Osteocyte (in vitro differentiated cells): Measurements from ENCODE around the gene TRIM69. TPM values are rescaled to one million over a fixed set of nuclear protein-coding genes. Genes with fewer than 3 reads are reported as not detected.

Source experiments
- DNase-seq: peaks from one replicate; pipeline ENCODE4 v3.0.0; 2021; ENCODE audit warnings: mixed read lengths; ENCODE audit not compliant: unreplicated experiment; ENCODE audit errors: extremely low spot score
- H3K27ac Mint-ChIP-seq: one replicate; pipeline ENCODE4 v1.8.0; 2021; ENCODE audit warnings: mild to moderate bottlenecking, mixed read lengths; ENCODE audit not compliant: unreplicated experiment
- H3K27me3 Mint-ChIP-seq: one replicate; pipeline ENCODE4 v1.8.0; 2021; ENCODE audit warnings: mixed read lengths; ENCODE audit not compliant: unreplicated experiment
- H3K36me3 Mint-ChIP-seq: one replicate; pipeline ENCODE4 v1.8.0; 2021; ENCODE audit warnings: mixed read lengths; ENCODE audit not compliant: unreplicated experiment
- H3K4me1 Mint-ChIP-seq: one replicate; pipeline ENCODE4 v1.8.0; 2021; ENCODE audit warnings: mixed read lengths; ENCODE audit not compliant: unreplicated experiment
- H3K4me3 Mint-ChIP-seq: one replicate; pipeline ENCODE4 v1.8.0; 2021; ENCODE audit warnings: mild to moderate bottlenecking, moderate library complexity, mixed read lengths; ENCODE audit not compliant: unreplicated experiment
- H3K9me3 Mint-ChIP-seq: one replicate; pipeline ENCODE4 v1.8.0; 2021; ENCODE audit warnings: mixed read lengths; ENCODE audit not compliant: unreplicated experiment
- CTCF ChIP-seq: fragments of 200-600 bp; sonication (generic); IDR thresholded peaks from 2 replicates; pipeline ENCODE4 v1.5.0; 2021; ENCODE audit warnings: antibody characterized with exemption, mild to moderate bottlenecking, moderate library complexity
- total RNA-seq: library from RNA; stranded (reverse); gene quantifications from 2 replicates; pipeline ENCODE4 v1.2.1, GENCODE V29; 2021

TRIM69 gene
- total RNA-seq, 1 donor from 2014 or later, result 13.6 TPM

GRCh38 chr15:44720460-44721176 is 15.7 kb upstream of the TRIM69 start:
- H3K27ac Mint-ChIP-seq, result no peak overlapping the region
- no peak for TF ChIP-seq CTCF
- peaks cover 36% of the 10 kb centered on the region for H3K36me3 Mint-ChIP-seq
- no peaks in the 10 kb centered on the region for H3K27me3 Mint-ChIP-seq
- DNase-seq, result no peak
- no peaks in the 10 kb centered on the region for H3K4me1 Mint-ChIP-seq
- no peaks in the 10 kb centered on the region for H3K9me3 Mint-ChIP-seq
- no peak overlapping the region for H3K4me3 Mint-ChIP-seq

GRCh38 chr15:44722011-44722410 is 14.3 kb upstream of the TRIM69 start:
- H3K4me3 Mint-ChIP-seq, result no peak overlapping the region
- peaks cover 24% of the 10 kb centered on the region for H3K36me3 Mint-ChIP-seq
- TF ChIP-seq CTCF, result no peak

GRCh38 chr15:44726136-44726535 is 10.2 kb upstream of the TRIM69 start:
- Mint-ChIP-seq H3K27me3 (no peaks in the 10 kb centered on the region), H3K27ac (peak overlapping the region; percentile 99), H3K4me3 (no peak overlapping the region), H3K36me3 (no peaks in the 10 kb centered on the region), H3K4me1 (peaks cover 32% of the 10 kb centered on the region), H3K9me3 (no peaks in the 10 kb centered on the region)
- DNase-seq, result no peak
- no peak for TF ChIP-seq CTCF

More at GRCh38 chr15:44722011-44722410, 14.3 kb upstream of the TRIM69 start:
- H3K27me3 Mint-ChIP-seq, result no peaks in the 10 kb centered on the region
- H3K4me1 Mint-ChIP-seq, result peaks cover 12% of the 10 kb centered on the region
- DNase-seq, result no peak
- no peak overlapping the region for H3K27ac Mint-ChIP-seq
- H3K9me3 Mint-ChIP-seq, result no peaks in the 10 kb centered on the region

GRCh38 chr15:44726568-44727484 is 9.5 kb upstream of the TRIM69 start:
- no peak overlapping the region for H3K4me3 Mint-ChIP-seq

More at GRCh38 chr15:44726568-44727484, 9.5 kb upstream of the TRIM69 start:
- Mint-ChIP-seq H3K36me3 (peaks cover 3% of the 10 kb centered on the region), H3K27me3 (no peaks in the 10 kb centered on the region), H3K4me1 (peaks cover 32% of the 10 kb centered on the region), H3K9me3 (no peaks in the 10 kb centered on the region), H3K27ac (peak overlapping the region; percentile 99)
- TF ChIP-seq CTCF, result no peak
- no peak for DNase-seq
